Measurements from ENCODE around the gene TEX35.
"Not testable (repeated sequence)": the region's sequence is repeated elsewhere in the genome, so short reads cannot be mapped to it uniquely, and the experiment has no call there.

TEX35 gene

GRCh38 chr1:178495158-178495557 lies 17.8 kb upstream of the TEX35 start:
- DNase-seq: no peak

GRCh38 chr1:178495741-178496409 lies 17.0 kb upstream of the TEX35 start:
- DNase-seq: no peak

DNA sequence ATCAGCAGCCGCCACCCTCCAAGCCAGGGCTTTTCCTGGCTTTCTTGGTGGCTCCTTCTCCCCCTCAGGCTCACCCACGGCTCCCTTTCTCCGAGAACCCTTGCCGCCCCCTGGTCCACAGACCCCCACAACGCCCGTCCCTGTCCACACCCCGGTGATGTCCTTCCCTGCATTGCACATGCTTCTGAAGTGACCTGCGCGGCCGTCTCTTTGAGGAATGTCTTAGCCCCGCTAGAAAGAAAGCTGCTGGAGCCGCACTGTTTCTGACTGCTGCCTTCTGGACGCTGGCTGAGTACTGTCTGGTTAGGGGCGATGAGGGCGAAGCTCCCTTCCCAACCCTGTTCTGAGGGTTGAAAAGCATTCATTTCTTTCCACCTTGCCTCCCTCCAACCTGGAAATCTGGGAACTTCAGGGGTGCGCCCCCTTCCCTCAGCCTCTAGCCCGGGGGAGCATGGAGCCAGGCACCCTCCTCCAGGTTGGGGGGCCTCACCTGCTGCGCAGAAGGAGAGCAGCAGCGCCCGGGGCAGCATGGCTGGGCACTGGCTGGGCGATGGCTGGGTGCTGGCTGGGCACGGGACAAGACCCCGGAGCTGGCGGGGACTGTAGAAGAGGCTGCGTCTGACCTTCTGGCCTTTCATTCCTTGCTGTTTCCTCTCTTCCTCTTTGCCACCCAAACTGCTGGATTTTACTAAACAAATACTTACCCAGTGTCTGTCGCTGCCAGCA lies 16.3 kb upstream of the TEX35 start, which contains the start of gene CLEC20A:
Gene CLEC20A, minus strand, starts transcription at position 555 of the 726 bp plus-strand sequence. Its CDS starts 25 bp downstream, at position 530.
- DNase-seq: no peak

DNA sequence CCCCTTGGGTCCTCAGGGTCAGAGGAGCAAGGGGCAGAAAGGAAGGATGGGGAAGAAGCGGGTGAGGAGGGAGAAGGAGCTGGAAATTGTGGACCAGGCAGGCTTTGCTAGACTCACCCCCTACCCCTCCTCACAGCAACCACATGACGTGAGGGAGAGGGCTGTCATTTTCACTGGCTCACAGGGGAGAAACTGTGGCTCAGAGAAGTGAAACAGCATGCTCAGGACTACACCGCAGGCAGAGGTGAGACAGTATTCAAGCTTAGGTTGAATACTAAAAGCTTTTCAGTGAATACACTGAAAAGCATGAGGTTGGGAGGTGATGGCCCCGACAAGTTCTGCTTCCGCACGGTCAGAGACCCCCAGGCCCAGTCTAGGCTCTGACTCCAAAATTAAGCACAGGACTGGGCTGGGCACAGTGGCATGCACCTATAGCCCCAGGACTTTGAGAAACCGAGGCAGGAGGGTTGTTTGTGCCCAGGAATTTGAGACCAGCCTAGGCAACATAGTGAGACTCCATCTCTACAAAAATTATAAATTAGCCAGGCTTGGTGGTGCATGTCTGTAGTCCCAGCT lies 14.9 kb upstream of the TEX35 start:
- DNase-seq: no peak

- DNase-seq: no peak
Observed at GRCh38 chr1:178498896-178499675, 13.8 kb upstream of the TEX35 start.

DNA sequence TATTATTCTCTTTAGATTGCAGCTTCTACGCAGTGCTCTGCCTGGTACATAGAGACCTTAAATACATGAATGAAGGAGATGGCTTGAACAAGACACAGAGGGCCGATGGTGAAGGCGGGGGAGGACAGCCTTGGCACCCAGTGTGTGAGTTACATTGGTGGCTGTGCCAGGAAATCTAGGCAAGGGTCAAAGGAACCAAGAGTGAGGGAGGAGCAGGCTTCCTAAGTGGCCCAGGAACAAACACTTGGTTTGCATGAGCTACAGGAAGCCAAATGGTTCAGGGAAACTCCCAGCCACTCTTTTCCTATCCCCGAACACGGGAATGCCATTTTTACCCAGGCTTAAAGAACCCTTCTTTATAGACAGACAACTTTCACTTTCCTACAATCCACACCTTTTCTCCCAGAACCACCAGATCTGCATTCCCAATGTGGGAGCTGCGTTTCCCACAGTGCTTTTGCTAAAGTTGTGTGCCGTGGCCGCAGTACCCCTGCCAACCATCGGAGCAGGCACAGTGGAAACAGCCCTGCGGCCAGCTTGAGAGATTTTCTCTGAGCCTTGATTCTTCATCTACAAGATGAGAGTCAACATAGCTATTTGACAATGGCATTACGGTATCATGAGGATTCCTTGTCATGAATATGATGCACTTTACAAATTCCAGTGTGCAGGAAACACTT lies 12.7 kb upstream of the TEX35 start:
- no peak for DNase-seq

GRCh38 chr1:178500936-178501554 lies 11.9 kb upstream of the TEX35 start:
- DNase-seq: no peak

GRCh38 chr1:178501705-178502329 lies 11.1 kb upstream of the TEX35 start:
- no peak for DNase-seq

GRCh38 chr1:178502330-178502714 lies 10.6 kb upstream of the TEX35 start:
- DNase-seq: no peak

DNA sequence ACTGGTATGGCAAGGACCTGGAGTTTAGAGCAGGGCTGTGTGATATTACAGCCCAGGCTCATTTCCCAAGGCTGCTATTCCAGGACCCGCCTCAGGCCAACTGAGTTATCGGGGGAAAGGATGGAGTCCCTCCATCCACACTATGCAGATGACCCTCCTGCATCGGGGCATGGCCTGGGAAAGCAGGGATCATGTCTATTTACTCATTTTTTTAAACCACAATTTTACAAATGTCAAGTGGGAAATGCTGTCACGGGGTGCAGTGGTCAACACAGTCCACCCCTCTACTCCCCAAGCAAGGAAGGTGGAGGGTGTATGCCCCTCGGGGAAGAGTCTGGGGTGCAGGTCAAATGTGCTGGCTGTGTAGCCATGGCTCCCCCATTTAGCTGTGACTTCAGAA lies 10.1 kb upstream of the TEX35 start:
- DNase-seq: no peak

DNA sequence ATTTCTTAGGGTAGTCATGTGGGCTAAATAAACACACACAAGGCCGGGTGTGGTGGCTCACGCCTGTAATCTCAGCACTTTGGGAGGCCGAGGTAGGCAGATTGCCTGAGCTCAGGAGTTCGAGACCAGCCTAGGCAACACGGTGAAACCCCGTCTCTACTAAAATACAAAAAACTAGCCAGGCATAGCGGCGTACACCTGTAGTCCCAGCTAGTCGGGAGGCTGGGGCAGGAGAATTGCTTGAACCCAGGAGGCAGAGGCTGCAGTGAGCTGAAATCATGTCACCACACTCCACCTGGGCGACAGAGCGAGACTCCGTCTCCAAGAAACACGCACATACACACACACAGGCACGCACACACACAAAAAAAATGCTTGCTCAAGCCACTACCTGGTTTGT lies 9.6 kb upstream of the TEX35 start:
- not testable (repeated sequence) for DNase-seq

GRCh38 chr1:178503849-178504248 lies 9.1 kb upstream of the TEX35 start:
- DNase-seq: no peak

- DNase-seq: no peak
Observed at GRCh38 chr1:178504286-178504685, 8.6 kb upstream of the TEX35 start.

DNA sequence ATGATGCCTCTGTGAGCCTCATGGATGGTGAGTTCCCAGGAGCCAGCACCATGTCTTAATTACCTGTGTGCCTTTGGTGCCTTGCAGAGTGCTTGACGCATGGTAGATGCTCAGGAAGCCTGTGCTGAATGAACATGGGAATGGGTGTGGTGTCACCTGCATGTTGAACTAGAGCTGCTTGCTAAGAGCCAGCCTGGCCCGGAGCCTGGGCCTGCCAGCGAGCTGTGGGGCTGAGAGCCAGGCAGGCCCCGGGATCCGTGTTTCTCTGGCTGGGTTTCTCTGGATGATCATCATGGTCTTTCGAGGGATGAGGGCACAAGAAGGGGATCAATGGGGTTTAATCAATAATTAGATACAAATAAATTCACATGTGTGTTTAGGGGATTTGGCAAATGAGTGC lies 6.7 kb upstream of the TEX35 start:
- DNase-seq: no peak

DNA sequence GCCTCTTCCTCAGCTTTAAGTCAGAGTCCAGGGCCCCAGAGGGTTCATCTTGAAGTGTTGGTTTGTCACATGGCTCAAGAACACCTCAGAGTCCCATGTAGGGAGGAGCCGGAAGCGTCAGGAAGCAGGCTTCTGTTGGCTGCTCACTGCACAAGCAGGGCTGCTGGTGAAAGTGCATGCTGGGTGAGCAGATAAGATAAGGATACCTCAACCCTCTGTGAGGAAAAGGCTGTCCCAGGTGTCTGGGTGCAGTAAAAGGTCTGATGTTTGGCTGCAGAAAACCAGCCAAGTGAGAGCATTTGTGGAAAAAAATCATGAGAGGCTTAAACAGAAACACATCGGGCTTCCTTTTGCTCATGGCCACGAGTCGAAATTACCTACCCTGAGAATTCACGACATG lies 6.2 kb upstream of the TEX35 start:
- no peak for DNase-seq

DNA sequence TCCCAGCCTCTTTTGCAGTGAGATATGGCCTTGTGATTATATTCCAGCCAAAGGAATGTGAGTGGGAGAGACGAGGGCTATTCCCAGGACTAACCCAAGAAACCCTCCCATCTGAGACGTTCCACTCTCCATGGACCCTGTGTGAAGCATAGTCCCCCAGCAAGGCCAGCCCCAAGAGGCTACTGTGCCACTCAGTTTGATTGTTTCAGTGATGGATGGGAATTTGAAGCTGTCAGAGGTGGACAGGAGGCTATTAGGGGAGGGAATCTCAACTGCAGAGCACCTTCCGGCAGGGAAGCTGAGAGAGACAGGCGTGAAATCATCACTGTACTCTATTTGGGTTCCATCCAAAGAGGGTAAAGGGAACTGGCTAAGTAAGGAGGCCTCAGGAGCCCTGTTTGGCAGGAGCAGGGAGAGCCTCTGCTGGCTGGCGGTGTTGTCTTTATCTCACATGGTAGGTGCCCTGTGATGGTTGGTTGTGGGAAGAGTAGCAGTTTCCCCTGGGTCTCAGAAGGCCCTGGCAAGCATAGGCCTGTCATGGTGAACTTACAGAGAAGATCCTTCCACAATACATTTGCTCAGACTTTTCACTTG lies 3.4 kb upstream of the TEX35 start:
- no peak for DNase-seq

DNA sequence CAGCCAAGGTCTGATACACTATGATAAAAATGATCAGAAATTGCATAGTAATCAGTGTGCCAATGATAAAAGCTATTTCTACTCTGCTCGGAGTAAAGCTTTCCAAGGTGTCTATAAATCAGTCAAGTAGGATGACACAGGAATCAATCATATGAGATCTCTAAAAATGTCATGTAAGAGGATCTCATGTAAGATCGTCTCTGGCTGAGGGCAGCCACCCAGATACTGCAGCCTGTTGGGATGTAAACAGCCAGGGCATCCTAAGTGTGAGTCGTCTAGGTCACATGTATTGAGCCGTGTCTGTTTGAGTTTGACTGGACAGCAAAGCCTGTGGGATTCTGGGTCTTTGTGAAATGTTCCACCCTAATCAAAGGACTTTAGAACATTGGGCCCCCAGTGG lies 2.8 kb upstream of the TEX35 start:
- no peak for DNase-seq

DNA sequence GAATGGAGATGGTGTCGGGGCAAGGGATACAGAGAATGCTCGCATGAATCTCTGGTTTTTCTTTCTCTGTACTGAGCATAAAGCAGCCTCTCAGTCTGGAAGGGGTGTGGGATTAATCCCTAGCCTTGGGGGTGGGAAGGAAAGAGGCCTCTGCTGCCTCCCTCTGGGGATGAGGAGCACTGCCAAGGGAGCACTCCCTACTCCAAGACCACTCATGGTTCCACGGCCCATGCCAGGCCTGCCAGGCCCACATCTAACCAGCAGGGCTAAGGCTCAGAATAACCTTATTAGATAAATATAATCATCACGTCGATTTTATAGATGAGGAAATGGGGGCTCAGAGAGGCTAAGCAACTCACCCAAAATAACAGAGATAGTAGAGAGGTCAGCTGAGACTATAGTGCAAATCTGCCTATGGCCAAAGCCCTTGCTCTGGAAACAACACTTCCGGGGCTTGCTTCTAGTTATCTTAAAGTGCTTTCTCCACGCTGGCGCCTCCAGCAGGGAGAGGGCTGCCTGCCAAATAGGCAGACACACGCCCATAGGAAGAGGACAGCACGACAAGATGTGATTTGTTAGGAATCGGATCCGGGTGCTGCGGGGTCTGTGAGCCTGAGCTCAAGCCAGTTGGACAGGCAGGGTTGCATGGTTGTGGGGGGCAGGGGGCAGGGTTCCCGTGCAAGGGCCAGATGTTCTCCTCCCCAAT lies 522 bp downstream of the TEX35 start:
- no peak for DNase-seq

GRCh38 chr1:178516110-178516509 lies 3.2 kb downstream of the TEX35 start:
- DNase-seq: no peak

DNA sequence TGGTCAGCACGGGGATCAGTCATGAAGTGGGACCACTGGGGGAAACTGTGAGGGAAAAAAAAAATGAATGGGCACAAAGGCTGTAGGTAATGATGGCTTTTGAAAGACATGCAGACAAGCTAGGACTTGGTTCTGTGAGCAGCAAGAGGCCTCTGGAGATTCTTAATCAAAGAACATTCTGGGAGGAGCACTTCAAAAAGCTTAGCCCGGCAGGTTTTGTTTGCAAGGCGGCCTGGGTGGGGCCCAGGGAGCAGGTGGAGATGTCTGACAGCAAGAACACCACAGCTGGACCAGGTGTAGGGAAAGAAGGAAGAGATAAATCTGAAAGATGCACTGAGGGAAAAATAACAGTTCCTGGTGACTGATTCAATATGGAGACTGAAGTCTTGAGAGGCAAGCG lies 6.0 kb downstream of the TEX35 start:
- no peak for DNase-seq

DNA sequence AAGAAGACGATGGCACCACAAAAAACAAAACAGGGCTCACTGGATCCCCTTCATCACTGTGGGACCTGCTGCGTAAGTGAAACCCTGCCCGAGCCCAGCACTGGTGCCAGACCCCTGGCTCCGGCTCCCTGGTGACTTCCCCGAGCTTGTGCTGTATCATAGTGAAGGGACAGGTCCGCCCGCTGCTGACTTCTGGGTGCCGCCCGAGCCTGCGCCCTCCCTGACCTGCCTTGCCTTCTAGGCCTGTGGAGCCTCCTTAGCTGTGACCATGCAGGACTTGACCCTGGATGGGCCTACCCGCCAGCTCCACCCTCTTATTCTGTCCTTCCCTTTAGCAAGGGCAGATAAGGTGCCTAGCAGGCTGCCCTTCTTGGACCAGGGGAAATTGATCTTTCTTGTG lies 7.9 kb downstream of the TEX35 start:
- DNase-seq: no peak
